ENCODE measurements around the gene RNF180. TPM values are rescaled to one million over a fixed set of nuclear protein-coding genes. Genes with fewer than 3 reads are reported as not detected.

RNF180 gene
- polyA plus RNA-seq, 2 of the 4 experiments (the other 2 are of a cell fraction): 0.14 to 0.50 TPM

GRCh38 chr5:64312491-64312890, 146.8 kb downstream of the RNF180 start:
- Histone ChIP-seq H3K4me2 (no peak overlapping the region), H3K4me3 (no peak overlapping the region), H3K4me1 (no peaks in the 10 kb centered on the region), H3K9me3 (no peaks in the 10 kb centered on the region), H3K27ac (no peak overlapping the region)
- POLR2A ChIA-PET: no interaction called here
- TF ChIP-seq ZC3H11A (IDR thresholded peaks at IDR 0.05): no peak
- no peak for TF ChIP-seq PHF8 (IDR thresholded peaks at IDR 0.05; ENCODE audit: borderline replicate concordance, low read depth)
- TF ChIP-seq USF2 (IDR thresholded peaks at IDR 0.05): no peak
- no peak for TF ChIP-seq NR3C1 (IDR thresholded peaks at IDR 0.05)
- TF ChIP-seq JUNB (IDR thresholded peaks at IDR 0.05): no peak
- WGBS (ENCODE audit: missing lambda C conversion rate): 12% methylated on average over 4 of the region's 4 CpGs
- ATAC-seq (no peak), FAIRE-seq (no peak), DNase-seq (ENCODE audit: low read depth in 1 of 2, low spot score in 1 of 2) (no peak)
- CTCF ChIA-PET: no interaction called here

GRCh38 chr5:64315778-64316177, 150.1 kb downstream of the RNF180 start:
- no peak for FAIRE-seq

GRCh38 chr5:64318175-64318574, 152.5 kb downstream of the RNF180 start:
- no peak for ATAC-seq
- no peak for FAIRE-seq
- TF ChIP-seq JUN (IDR thresholded peaks at IDR 0.05) (no peak), MAX (IDR thresholded peaks at IDR 0.05) (no peak), NFE2L2 (conservative IDR thresholded peaks at IDR 0.05; ENCODE audit: low read length) (no peak), RFX5 (IDR thresholded peaks at IDR 0.05) (no peak), CHD4 (IDR thresholded peaks at IDR 0.05; ENCODE audit: borderline replicate concordance) (no peak), CEBPB (IDR thresholded peaks at IDR 0.05) (no peak), HEYL (CRISPR knock-in tag; IDR thresholded peaks at IDR 0.05) (no peak), CHD2 (IDR thresholded peaks at IDR 0.05; ENCODE audit: low read length, partially characterized antibody) (no peak), HOXB13 (CRISPR knock-in tag; IDR thresholded peaks at IDR 0.05; ENCODE audit: low read depth) (no peak), ESRRA (IDR thresholded peaks at IDR 0.05; ENCODE audit: borderline replicate concordance, low read length) (no peak), FOXS1 (CRISPR knock-in tag; IDR thresholded peaks at IDR 0.05) (no peak), TFCP2L1 (CRISPR knock-in tag; IDR thresholded peaks at IDR 0.05) (no peak), GATA3 (IDR thresholded peaks at IDR 0.05; ENCODE audit: borderline replicate concordance) (no peak), CBX2 (IDR thresholded peaks at IDR 0.05; ENCODE audit: borderline replicate concordance, low read depth) (no peak), POLR2AphosphoS2 (conservative IDR thresholded peaks at IDR 0.05; ENCODE audit: low read length) (no peak), SREBF2 (IDR thresholded peaks at IDR 0.05) (no peak), PBX3 (IDR thresholded peaks at IDR 0.05) (no peak), MYC (IDR thresholded peaks at IDR 0.05; ENCODE audit: borderline replicate concordance, low read length) (no peak)
- Histone ChIP-seq H3K27ac (no peak overlapping the region), H3K4me1 (no peaks in the 10 kb centered on the region), H3K9me3 (no peaks in the 10 kb centered on the region), H3K4me2 (no peak overlapping the region), H3K4me3 (no peak overlapping the region)
- no peak for DNase-seq (ENCODE audit: low read depth in 1 of 2, low spot score in 1 of 2)
- POLR2A ChIA-PET: no interaction called here
- WGBS (ENCODE audit: missing lambda C conversion rate): 10% methylated on average over 1 of the region's 1 CpG
- CTCF ChIA-PET: no interaction called here

More at GRCh38 chr5:64315778-64316177, 150.1 kb downstream of the RNF180 start:
- Histone ChIP-seq H3K4me2 (no peak overlapping the region), H3K4me3 (no peak overlapping the region), H3K9me3 (no peaks in the 10 kb centered on the region), H3K27ac (no peak overlapping the region), H3K4me1 (no peaks in the 10 kb centered on the region)
- ChIA-PET POLR2A (no interaction called here), CTCF (interaction anchor here (1.6 kb wide), 1 partner anchor 14 kb away, joined by 3 read pairs; no protein-coding TSS in a partner anchor)
- no peak for ATAC-seq
- no peak for TF ChIP-seq FOSL2 (IDR thresholded peaks at IDR 0.05)
- TF ChIP-seq FOSL2 (CRISPR knock-in tag; IDR thresholded peaks at IDR 0.05): no peak
- TF ChIP-seq CBX2 (IDR thresholded peaks at IDR 0.05; ENCODE audit: borderline replicate concordance, low read depth): no peak
- no peak for TF ChIP-seq RNF2 (IDR thresholded peaks at IDR 0.05; ENCODE audit: borderline replicate concordance, low read depth)
- no peak for TF ChIP-seq GATA3 (IDR thresholded peaks at IDR 0.05; ENCODE audit: borderline replicate concordance)
- DNase-seq (ENCODE audit: low read depth in 1 of 2, low spot score in 1 of 2): no peak
- WGBS (ENCODE audit: missing lambda C conversion rate): 29% methylated on average over 1 of the region's 1 CpG

Measured in A549 (cell line).